ENCODE results near the gene HHATL. TPM values are rescaled to one million over a fixed set of nuclear protein-coding genes. Genes with fewer than 3 reads are reported as not detected.

Gene HHATL
- total RNA-seq, 4 donors from 2014 or later, result 0.62 to 1.3 TPM; not detected in 2

- TF ChIP-seq, protein P1, sequence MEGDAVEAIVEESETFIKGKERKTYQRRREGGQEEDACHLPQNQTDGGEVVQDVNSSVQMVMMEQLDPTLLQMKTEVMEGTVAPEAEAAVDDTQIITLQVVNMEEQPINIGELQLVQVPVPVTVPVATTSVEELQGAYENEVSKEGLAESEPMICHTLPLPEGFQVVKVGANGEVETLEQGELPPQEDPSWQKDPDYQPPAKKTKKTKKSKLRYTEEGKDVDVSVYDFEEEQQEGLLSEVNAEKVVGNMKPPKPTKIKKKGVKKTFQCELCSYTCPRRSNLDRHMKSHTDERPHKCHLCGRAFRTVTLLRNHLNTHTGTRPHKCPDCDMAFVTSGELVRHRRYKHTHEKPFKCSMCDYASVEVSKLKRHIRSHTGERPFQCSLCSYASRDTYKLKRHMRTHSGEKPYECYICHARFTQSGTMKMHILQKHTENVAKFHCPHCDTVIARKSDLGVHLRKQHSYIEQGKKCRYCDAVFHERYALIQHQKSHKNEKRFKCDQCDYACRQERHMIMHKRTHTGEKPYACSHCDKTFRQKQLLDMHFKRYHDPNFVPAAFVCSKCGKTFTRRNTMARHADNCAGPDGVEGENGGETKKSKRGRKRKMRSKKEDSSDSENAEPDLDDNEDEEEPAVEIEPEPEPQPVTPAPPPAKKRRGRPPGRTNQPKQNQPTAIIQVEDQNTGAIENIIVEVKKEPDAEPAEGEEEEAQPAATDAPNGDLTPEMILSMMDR (IDR thresholded peaks at IDR 0.05), result no peak
- no peak for TF ChIP-seq POLR2A (IDR thresholded peaks at IDR 0.05)
- intact Hi-C loops (cut with DNase I; ENCODE audit: low total_unique reads), result no loop called here
- H3K27ac ChIP-seq, result no peak overlapping the region
- H3K27me3 ChIP-seq, result no peaks in the 10 kb centered on the region
- no peaks in the 10 kb centered on the region for H3K4me1 ChIP-seq
- no peak for DNase-seq
- H3K9me3 ChIP-seq, result no peaks in the 10 kb centered on the region
- no peak overlapping the region for H3K4me3 ChIP-seq
- no peaks in the 10 kb centered on the region for H3K36me3 ChIP-seq
Observed at GRCh38 chr3:42736531-42736930, 33.9 kb upstream of the HHATL start.

DNA sequence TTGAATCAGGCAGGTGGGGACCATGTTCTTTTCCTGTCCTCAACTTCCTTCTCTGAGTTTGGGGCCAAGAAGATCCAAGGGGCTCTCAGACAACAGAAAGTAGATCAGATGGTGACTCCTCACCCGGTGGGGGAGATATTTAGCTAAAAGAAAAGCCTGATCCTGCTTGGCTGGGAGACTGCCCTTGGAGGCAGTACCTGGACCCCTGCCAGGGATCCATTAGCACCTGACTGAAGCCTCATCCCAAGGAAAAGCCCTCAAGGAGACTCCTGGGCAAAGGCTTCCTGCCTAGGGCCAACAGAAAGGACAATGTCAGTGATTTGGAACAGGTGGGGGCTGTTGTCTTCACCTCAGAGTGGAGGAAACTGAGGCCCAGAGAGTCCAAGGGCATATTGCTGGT, 33.5 kb upstream of the HHATL start:
- no peaks in the 10 kb centered on the region for H3K4me1 ChIP-seq
- no peak overlapping the region for H3K27ac ChIP-seq
- no peaks in the 10 kb centered on the region for H3K27me3 ChIP-seq
- H3K9me3 ChIP-seq, result no peaks in the 10 kb centered on the region
- intact Hi-C loops (cut with DNase I; ENCODE audit: low total_unique reads), result no loop called here
- H3K4me3 ChIP-seq, result no peak overlapping the region
- H3K36me3 ChIP-seq, result no peaks in the 10 kb centered on the region
- TF ChIP-seq, protein P1 (IDR thresholded peaks at IDR 0.05), result no peak
- no peak for TF ChIP-seq POLR2A (IDR thresholded peaks at IDR 0.05)
- DNase-seq, result no peak

DNA sequence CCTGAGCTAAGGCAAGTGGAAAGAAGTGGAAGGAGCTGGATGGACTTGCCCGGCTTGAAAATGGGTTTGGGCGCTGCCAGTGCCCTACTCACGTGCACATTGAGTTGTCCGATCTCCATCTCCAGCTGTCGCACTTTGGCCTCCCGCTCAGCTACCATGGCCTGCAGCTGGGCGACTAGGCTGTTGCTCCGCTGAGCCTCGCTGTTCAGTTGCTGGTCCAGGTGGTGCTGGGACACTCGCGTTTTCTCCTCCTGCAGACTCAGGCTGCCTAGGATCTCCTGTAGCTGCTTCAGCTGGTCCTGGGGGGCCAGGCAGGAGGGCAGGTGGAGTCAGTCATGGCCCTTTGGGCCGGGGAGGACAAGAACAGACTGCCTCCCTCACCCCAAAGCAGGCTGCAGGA, 33.0 kb upstream of the HHATL start:
- H3K9me3 ChIP-seq, result no peaks in the 10 kb centered on the region
- H3K36me3 ChIP-seq, result no peaks in the 10 kb centered on the region
- DNase-seq, result no peak
- intact Hi-C loops (cut with DNase I; ENCODE audit: low total_unique reads), result no loop called here
- no peak overlapping the region for H3K4me3 ChIP-seq
- no peaks in the 10 kb centered on the region for H3K27me3 ChIP-seq
- H3K4me1 ChIP-seq, result no peaks in the 10 kb centered on the region
- H3K27ac ChIP-seq, result no peak overlapping the region
- TF ChIP-seq POLR2A (IDR thresholded peaks at IDR 0.05), result no peak
- TF ChIP-seq, protein P1 (IDR thresholded peaks at IDR 0.05), result no peak

DNA sequence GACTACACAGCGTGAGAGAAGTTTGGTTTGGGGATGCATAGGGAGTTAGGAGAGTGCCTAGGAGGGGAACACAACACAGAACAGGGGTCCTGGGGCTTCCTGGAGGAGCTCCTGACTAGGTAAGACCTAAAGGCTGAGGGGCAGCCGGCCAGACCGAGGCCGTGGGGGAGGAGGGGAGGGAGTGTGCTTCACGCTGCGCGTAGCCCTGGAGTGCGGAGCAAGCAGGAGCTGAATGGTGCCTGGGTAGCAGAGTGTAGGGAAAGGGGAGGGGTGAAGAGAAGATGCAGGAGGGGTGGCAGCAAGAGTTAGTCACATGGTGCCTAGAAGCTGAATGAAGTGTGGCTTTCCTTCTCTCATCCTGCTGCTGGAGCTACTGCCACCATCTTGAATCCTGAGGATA, 32.4 kb upstream of the HHATL start:
- no peak overlapping the region for H3K4me3 ChIP-seq
- DNase-seq, result no peak
- TF ChIP-seq, protein P1 (IDR thresholded peaks at IDR 0.05), result no peak
- no peak for TF ChIP-seq POLR2A (IDR thresholded peaks at IDR 0.05)
- no peaks in the 10 kb centered on the region for H3K9me3 ChIP-seq
- no peaks in the 10 kb centered on the region for H3K27me3 ChIP-seq
- intact Hi-C loops (cut with DNase I; ENCODE audit: low total_unique reads), result no loop called here
- no peak overlapping the region for H3K27ac ChIP-seq
- H3K36me3 ChIP-seq, result no peaks in the 10 kb centered on the region
- H3K4me1 ChIP-seq, result no peaks in the 10 kb centered on the region

DNA sequence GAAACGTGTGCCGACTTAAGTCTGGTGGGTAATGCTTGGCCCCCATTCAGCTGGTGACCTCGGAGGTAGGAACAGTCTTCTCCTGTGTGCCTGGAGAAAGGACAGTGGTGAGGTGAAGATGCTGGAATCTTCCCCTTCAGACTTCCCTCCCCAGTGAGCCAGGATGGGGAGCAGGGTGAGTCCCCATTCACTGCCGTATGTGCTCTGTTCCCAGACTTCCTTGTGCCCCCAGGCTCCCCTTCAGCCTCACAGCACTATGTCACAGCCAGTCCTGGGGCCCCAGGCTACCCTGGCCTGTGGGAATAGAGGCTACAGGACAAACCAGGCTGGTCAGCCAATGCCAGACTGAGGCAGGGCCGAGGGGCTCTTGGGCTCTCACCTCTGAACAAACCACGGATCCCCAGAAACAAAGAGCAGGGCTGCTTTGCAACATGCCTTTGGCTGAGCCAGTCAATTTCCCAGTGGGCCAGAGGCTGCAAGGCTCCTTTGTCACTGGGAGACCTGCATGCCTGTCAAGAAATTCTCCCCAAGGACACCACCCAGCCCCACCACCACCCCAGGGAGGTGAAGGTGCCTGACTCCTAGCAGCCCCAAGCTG, 31.8 kb upstream of the HHATL start:
- Histone ChIP-seq H3K4me1 (no peaks in the 10 kb centered on the region), H3K4me3 (no peak overlapping the region), H3K27ac (no peak overlapping the region), H3K27me3 (no peaks in the 10 kb centered on the region), H3K36me3 (no peaks in the 10 kb centered on the region), H3K9me3 (no peaks in the 10 kb centered on the region)
- DNase-seq, result no peak
- TF ChIP-seq, protein P1 (IDR thresholded peaks at IDR 0.05), result no peak
- no peak for TF ChIP-seq POLR2A (IDR thresholded peaks at IDR 0.05)
- intact Hi-C loops (cut with DNase I; ENCODE audit: low total_unique reads), result no loop called here

Measured in uterus (tissue), 4 donors.